Measurements from ENCODE around the gene NOC2L.
"Not testable (repeated sequence)": the region's sequence is repeated elsewhere in the genome, so short reads cannot be mapped to it uniquely, and the experiment has no call there.

NOC2L gene

GRCh38 chr1:950881-951280 lies 8.2 kb downstream of the NOC2L start:
- Histone ChIP-seq H3K4me3 (ENCODE audit: low read depth, low read length) (no peak overlapping the region), H3K27me3 (ENCODE audit: control insufficient read depth, insufficient read depth, low read length) (no peaks in the 10 kb centered on the region), H3K36me3 (ENCODE audit: control insufficient read depth, insufficient read depth, low read length) (peaks cover 81% of the 10 kb centered on the region)

GRCh38 chr1:950268-950667 lies 8.8 kb downstream of the NOC2L start:
- Histone ChIP-seq H3K9me3 (ENCODE audit: control insufficient read depth, insufficient read depth, low read length) (no peaks in the 10 kb centered on the region), H3K36me3 (ENCODE audit: control insufficient read depth, insufficient read depth, low read length) (peaks cover 82% of the 10 kb centered on the region), H3K4me1 (ENCODE audit: control insufficient read depth, insufficient read depth, low read length) (no peaks in the 10 kb centered on the region), H3K9ac (ENCODE audit: low read depth, low read length) (no peak overlapping the region), H3K27me3 (ENCODE audit: control insufficient read depth, insufficient read depth, low read length) (no peaks in the 10 kb centered on the region), H3K4me3 (ENCODE audit: low read depth, low read length) (no peak overlapping the region)

More at GRCh38 chr1:950881-951280, 8.2 kb downstream of the NOC2L start:
- Histone ChIP-seq H3K9ac (ENCODE audit: low read depth, low read length) (no peak overlapping the region), H3K4me1 (ENCODE audit: control insufficient read depth, insufficient read depth, low read length) (no peaks in the 10 kb centered on the region), H3K9me3 (ENCODE audit: control insufficient read depth, insufficient read depth, low read length) (no peaks in the 10 kb centered on the region)

GRCh38 chr1:947958-948357 lies 11.1 kb downstream of the NOC2L start:
- Histone ChIP-seq H3K4me1 (ENCODE audit: control insufficient read depth, insufficient read depth, low read length) (no peaks in the 10 kb centered on the region), H3K27me3 (ENCODE audit: control insufficient read depth, insufficient read depth, low read length) (peaks cover 5% of the 10 kb centered on the region), H3K9me3 (ENCODE audit: control insufficient read depth, insufficient read depth, low read length) (no peaks in the 10 kb centered on the region), H3K4me3 (ENCODE audit: low read depth, low read length) (no peak overlapping the region), H3K36me3 (ENCODE audit: control insufficient read depth, insufficient read depth, low read length) (peaks cover 66% of the 10 kb centered on the region), H3K9ac (ENCODE audit: low read depth, low read length) (no peak overlapping the region)

- not testable (repeated sequence) for H3K9ac ChIP-seq (ENCODE audit: low read depth, low read length); H3K27me3 ChIP-seq (ENCODE audit: control insufficient read depth, insufficient read depth, low read length); H3K4me3 ChIP-seq (ENCODE audit: low read depth, low read length); H3K9me3 ChIP-seq (ENCODE audit: control insufficient read depth, insufficient read depth, low read length); H3K4me1 ChIP-seq (ENCODE audit: control insufficient read depth, insufficient read depth, low read length)
- H3K36me3 ChIP-seq (ENCODE audit: control insufficient read depth, insufficient read depth, low read length), result peaks cover 55% of the 10 kb centered on the region
Observed at GRCh38 chr1:946811-947210, 12.2 kb downstream of the NOC2L start.

- Histone ChIP-seq H3K9me3 (ENCODE audit: control insufficient read depth, insufficient read depth, low read length) (no peaks in the 10 kb centered on the region), H3K9ac (ENCODE audit: low read depth, low read length) (no peak overlapping the region), H3K27me3 (ENCODE audit: control insufficient read depth, insufficient read depth, low read length) (peaks cover 13% of the 10 kb centered on the region), H3K36me3 (ENCODE audit: control insufficient read depth, insufficient read depth, low read length) (peaks cover 51% of the 10 kb centered on the region), H3K4me3 (ENCODE audit: low read depth, low read length) (no peak overlapping the region), H3K4me1 (ENCODE audit: control insufficient read depth, insufficient read depth, low read length) (peaks cover 2% of the 10 kb centered on the region)
Observed at GRCh38 chr1:945688-946556, 13.1 kb downstream of the NOC2L start.

GRCh38 chr1:944341-945325 lies 14.4 kb downstream of the NOC2L start:
- Histone ChIP-seq H3K4me1 (ENCODE audit: control insufficient read depth, insufficient read depth, low read length) (peaks cover 4% of the 10 kb centered on the region), H3K27me3 (ENCODE audit: control insufficient read depth, insufficient read depth, low read length) (peaks cover 23% of the 10 kb centered on the region), H3K9me3 (ENCODE audit: control insufficient read depth, insufficient read depth, low read length) (no peaks in the 10 kb centered on the region), H3K4me3 (ENCODE audit: low read depth, low read length) (no peak overlapping the region), H3K36me3 (ENCODE audit: control insufficient read depth, insufficient read depth, low read length) (peaks cover 38% of the 10 kb centered on the region), H3K9ac (ENCODE audit: low read depth, low read length) (no peak overlapping the region)

GRCh38 chr1:943545-944340 lies 15.3 kb downstream of the NOC2L start:
- no peaks in the 10 kb centered on the region for H3K9me3 ChIP-seq (ENCODE audit: control insufficient read depth, insufficient read depth, low read length)
- H3K4me3 ChIP-seq (ENCODE audit: low read depth, low read length), result no peak overlapping the region
- H3K36me3 ChIP-seq (ENCODE audit: control insufficient read depth, insufficient read depth, low read length), result peaks cover 29% of the 10 kb centered on the region
- no peak overlapping the region for H3K9ac ChIP-seq (ENCODE audit: low read depth, low read length)
- H3K27me3 ChIP-seq (ENCODE audit: control insufficient read depth, insufficient read depth, low read length), result peaks cover 30% of the 10 kb centered on the region
- peaks cover 4% of the 10 kb centered on the region for H3K4me1 ChIP-seq (ENCODE audit: control insufficient read depth, insufficient read depth, low read length)

GRCh38 chr1:942864-943533 lies 16.1 kb downstream of the NOC2L start:
- peaks cover 4% of the 10 kb centered on the region for H3K4me1 ChIP-seq (ENCODE audit: control insufficient read depth, insufficient read depth, low read length)
- H3K9me3 ChIP-seq (ENCODE audit: control insufficient read depth, insufficient read depth, low read length), result no peaks in the 10 kb centered on the region
- H3K27me3 ChIP-seq (ENCODE audit: control insufficient read depth, insufficient read depth, low read length), result peaks cover 36% of the 10 kb centered on the region
- H3K4me3 ChIP-seq (ENCODE audit: low read depth, low read length), result no peak overlapping the region
- H3K36me3 ChIP-seq (ENCODE audit: control insufficient read depth, insufficient read depth, low read length), result peaks cover 26% of the 10 kb centered on the region
- no peak overlapping the region for H3K9ac ChIP-seq (ENCODE audit: low read depth, low read length)

GRCh38 chr1:942411-942821 lies 16.6 kb downstream of the NOC2L start:
- Histone ChIP-seq H3K4me1 (ENCODE audit: control insufficient read depth, insufficient read depth, low read length) (peaks cover 4% of the 10 kb centered on the region), H3K9me3 (ENCODE audit: control insufficient read depth, insufficient read depth, low read length) (no peaks in the 10 kb centered on the region), H3K27me3 (ENCODE audit: control insufficient read depth, insufficient read depth, low read length) (peaks cover 40% of the 10 kb centered on the region), H3K4me3 (ENCODE audit: low read depth, low read length) (no peak overlapping the region), H3K9ac (ENCODE audit: low read depth, low read length) (no peak overlapping the region), H3K36me3 (ENCODE audit: control insufficient read depth, insufficient read depth, low read length) (peaks cover 20% of the 10 kb centered on the region)

GRCh38 chr1:941588-942383 lies 17.3 kb downstream of the NOC2L start:
- Histone ChIP-seq H3K9ac (ENCODE audit: low read depth, low read length) (no peak overlapping the region), H3K4me3 (ENCODE audit: low read depth, low read length) (peak overlapping the region; percentile 49), H3K4me1 (ENCODE audit: control insufficient read depth, insufficient read depth, low read length) (peaks cover 4% of the 10 kb centered on the region), H3K27me3 (ENCODE audit: control insufficient read depth, insufficient read depth, low read length) (peaks cover 44% of the 10 kb centered on the region), H3K9me3 (ENCODE audit: control insufficient read depth, insufficient read depth, low read length) (no peaks in the 10 kb centered on the region), H3K36me3 (ENCODE audit: control insufficient read depth, insufficient read depth, low read length) (peaks cover 16% of the 10 kb centered on the region)

All from iPS-15b (cell line).